Sciatic nerve (tissue), 2 donors: ENCODE measurements around the gene FOXC2. TPM values are rescaled to one million over a fixed set of nuclear protein-coding genes. Genes with fewer than 3 reads are reported as not detected.

ENCODE experiments used
- ATAC-seq: fragments of 200-7000 bp; cut with Tn5 transposase; one replicate; pipeline ENCODE4 v1.9.1; 2020; ENCODE audit warnings: mild to moderate bottlenecking, moderate library complexity
- DNase-seq: peaks from one replicate; pipeline ENCODE4 v3.0.0-alpha.2; 2020; ENCODE audit warnings: low spot score
- intact Hi-C: fragments of 100-400 bp; cut with DNase I; formaldehyde crosslinking; loops from one replicate; pipeline ENCODE4 v1.14.2; 2022
- total RNA-seq: library from RNA; stranded (reverse); fragmentation: NEBNext Ultra II Directional; extraction: Animal tissue kit (Norgen Biotek cat#: 25700); gene quantifications from one replicate; pipeline ENCODE4 v1.2.1, GENCODE V29; 2021
- donor health status: DM: no; HTN: no; CAD: no.
- donor health status: DM: no; HTN: no; CAD: no.

The FOXC2 gene
- total RNA-seq, 1 donor from 2014 or later, result 20.0 TPM

- intact Hi-C loops, result no loop called here
Observed at GRCh38 chr16:86568677-86569623, 2.3 kb downstream of the FOXC2 start.

GRCh38 chr16:86569701-86570447 is 3.2 kb downstream of the FOXC2 start:
- intact Hi-C loops, result loop anchor here (10.0 kb wide), 1 partner anchor 185 kb away; no protein-coding TSS in a partner anchor
- DNase-seq (no peak), ATAC-seq (no peak)

More at GRCh38 chr16:86568677-86569623, 2.3 kb downstream of the FOXC2 start:
- no peak for DNase-seq
- no peak for ATAC-seq

- DNase-seq (peak; percentile 51), ATAC-seq (no peak)
- intact Hi-C loops, result loop anchor here (10.0 kb wide), 1 partner anchor 184 kb away; no protein-coding TSS in a partner anchor
Observed at GRCh38 chr16:86570558-86571529, 4.2 kb downstream of the FOXC2 start.

- DNase-seq, result no peak
- intact Hi-C loops, result loop anchor here (10.0 kb wide), 1 partner anchor 183 kb away; no protein-coding TSS in a partner anchor
- no peak for ATAC-seq
Observed at GRCh38 chr16:86571530-86571915, 4.9 kb downstream of the FOXC2 start.

- DNase-seq, result peak; percentile 47
- ATAC-seq, result no peak
Observed at GRCh38 chr16:86572041-86572521, 5.5 kb downstream of the FOXC2 start.

GRCh38 chr16:86572606-86573005 is 6.0 kb downstream of the FOXC2 start:
- intact Hi-C loops, result loop anchor here (10.0 kb wide), 1 partner anchor 182 kb away; no protein-coding TSS in a partner anchor
- DNase-seq (no peak), ATAC-seq (no peak)

More at GRCh38 chr16:86572041-86572521, 5.5 kb downstream of the FOXC2 start:
- intact Hi-C loops, result loop anchor here (10.0 kb wide), 1 partner anchor 183 kb away; no protein-coding TSS in a partner anchor

GRCh38 chr16:86573215-86573614 is 6.6 kb downstream of the FOXC2 start:
- intact Hi-C loops, result loop anchor here (10.0 kb wide), 1 partner anchor 182 kb away; no protein-coding TSS in a partner anchor
- no peak for DNase-seq
- no peak for ATAC-seq

GRCh38 chr16:86573646-86574508 is 7.2 kb downstream of the FOXC2 start:
- no peak for ATAC-seq
- intact Hi-C loops, result loop anchor here (10.0 kb wide), 1 partner anchor 181 kb away; no protein-coding TSS in a partner anchor
- no peak for DNase-seq

GRCh38 chr16:86574646-86575045 is 8.0 kb downstream of the FOXC2 start:
- intact Hi-C loops, result loop anchor here (10.0 kb wide), 1 partner anchor 180 kb away; no protein-coding TSS in a partner anchor
- DNase-seq (no peak), ATAC-seq (no peak)

- DNase-seq, result no peak
- intact Hi-C loops, result loop anchor here (10.0 kb wide), 1 partner anchor 180 kb away; no protein-coding TSS in a partner anchor
- no peak for ATAC-seq
Observed at GRCh38 chr16:86575095-86575685, 8.6 kb downstream of the FOXC2 start.

GRCh38 chr16:86575754-86576557 is 9.3 kb downstream of the FOXC2 start:
- intact Hi-C loops, result loop anchor here (10.0 kb wide), 1 partner anchor 179 kb away; no protein-coding TSS in a partner anchor
- ATAC-seq, result peak; percentile 88
- DNase-seq, result peak; percentile 91

- intact Hi-C loops, result loop anchor here (10.0 kb wide), 1 partner anchor 178 kb away; no protein-coding TSS in a partner anchor
- ATAC-seq (peak; percentile 18), DNase-seq (no peak)
Observed at GRCh38 chr16:86576591-86577313, 10.1 kb downstream of the FOXC2 start.

- intact Hi-C loops, result loop anchor here (10.0 kb wide), 1 partner anchor 177 kb away; no protein-coding TSS in a partner anchor
- no peak for DNase-seq
- no peak for ATAC-seq
Observed at GRCh38 chr16:86577314-86577971, 10.8 kb downstream of the FOXC2 start.

GRCh38 chr16:86578061-86578599 is 11.5 kb downstream of the FOXC2 start, which contains the start of gene FOXL1:
Gene FOXL1, plus strand, starts transcription at chr16:86578549. Its CDS starts 175 bp downstream, at chr16:86578724.
- DNase-seq, result no peak
- peak; percentile 55 for ATAC-seq
- intact Hi-C loops, result loop anchor here (10.0 kb wide), 1 partner anchor 177 kb away; no protein-coding TSS in a partner anchor
